Gastrocnemius medialis (tissue), 4 donors: Measurements from ENCODE around the gene UROS. TPM values are rescaled to one million over a fixed set of nuclear protein-coding genes. Genes with fewer than 3 reads are reported as not detected.

Experiments
- ATAC-seq, 2 donors: fragments of 150-250 bp; one replicate each; pipeline ENCODE4 v1.9.1; 2016
- DNase-seq, 2 donors: peaks; one replicate each; pipeline ENCODE4 v3.0.0-alpha.2; 2019
- H3K27ac ChIP-seq, 4 donors: fragments of 200-600 bp; sonication (generic); 1 replicate in 1 of 4; 2 replicates in 3 of 4; pipeline ENCODE4 v1.5.1; 2016 to 2018; ENCODE audit warnings: mild to moderate bottlenecking in 2 of 4, moderate library complexity in 1 of 4
- H3K27me3 ChIP-seq, 3 donors: fragments of 200-600 bp; sonication (generic) in 2 of 3; 1 replicate in 1 of 3; 2 replicates in 2 of 3; pipeline versions ENCODE4 v1.5.1 to v1.6.0; 2016 to 2019; ENCODE audit warnings: mild to moderate bottlenecking in 1 of 3, moderate library complexity in 1 of 3
- H3K36me3 ChIP-seq, 2 donors: fragments of 200-600 bp; sonication (generic) in 1 of 2; one replicate each; pipeline ENCODE4 v1.5.1; 2017 to 2018
- H3K4me1 ChIP-seq, 2 donors: fragments of 200-600 bp; sonication (generic) in 1 of 2; one replicate each; pipeline ENCODE4 v1.5.1; 2016 to 2017; ENCODE audit warnings: mild to moderate bottlenecking in 2 of 2
- H3K4me3 ChIP-seq, 4 donors: fragments of 200-600 bp; sonication (generic) in 3 of 4; 1 replicate in 1 of 4; 2 replicates in 3 of 4; pipeline ENCODE4 v1.5.1; 2016 to 2019; ENCODE audit warnings: mild to moderate bottlenecking in 2 of 4
- H3K9me3 ChIP-seq, 3 donors: fragments of 200-600 bp; sonication (generic) in 2 of 3; 1 replicate in 1 of 3; 2 replicates in 2 of 3; pipeline ENCODE4 v1.5.1; 2016 to 2019
- POLR2A ChIP-seq, 2 donors: fragments of 450-650 bp; IDR thresholded peaks; one replicate each; pipeline ENCODE4 v1.6.1; 2017; ENCODE audit warnings: antibody characterized with exemption in 2 of 2, mild to moderate bottlenecking in 2 of 2, moderate library complexity in 2 of 2
- in situ Hi-C, 4 donors: fragments of 200-750 bp; cut with MboI; loops; one replicate each; pipeline versions ENCODE4 v1.15.0 to v1.8.0; 2017; ENCODE audit warnings: low sequenced_read_pairs in 4 of 4
- intact Hi-C: fragments of 100-400 bp; cut with DNase I; formaldehyde crosslinking; loops from one replicate; pipeline ENCODE4 v1.15.1; 2023; ENCODE audit warnings: low total_unique reads
- total RNA-seq, 4 donors: library from RNA; depleted of rRNA; stranded (reverse); fragments of >200 nt; gene quantifications; one replicate each; pipeline versions ENCODE4 v1.1.0 to v1.2.3, GENCODE V29; 2016
- TF ChIP-seq, protein P1 (sequence below), 5 experiments: fragments of 450-650 bp in 3 of 5; fragments of 200-600 bp in 2 of 5; sonication (generic) in 2 of 5; IDR thresholded peaks in 4 of 5; conservative IDR thresholded peaks in 1 of 5; 1 replicate in 4 of 5; 2 replicates in 1 of 5; pipeline ENCODE4 v1.5.1; 2016 to 2019; ENCODE audit warnings: antibody characterized with exemption in 5 of 5, mild to moderate bottlenecking in 3 of 5, moderate library complexity in 3 of 5

The UROS gene
- total RNA-seq, 4 donors from 2014 or later, result 29.1 to 78.2 (median 64.2) TPM

GRCh38 chr10:125828311-125828710, 5.3 kb upstream of the UROS start:
- no peak for ATAC-seq
- no peak for TF ChIP-seq POLR2A (IDR thresholded peaks at IDR 0.05)
- TF ChIP-seq, protein P1, sequence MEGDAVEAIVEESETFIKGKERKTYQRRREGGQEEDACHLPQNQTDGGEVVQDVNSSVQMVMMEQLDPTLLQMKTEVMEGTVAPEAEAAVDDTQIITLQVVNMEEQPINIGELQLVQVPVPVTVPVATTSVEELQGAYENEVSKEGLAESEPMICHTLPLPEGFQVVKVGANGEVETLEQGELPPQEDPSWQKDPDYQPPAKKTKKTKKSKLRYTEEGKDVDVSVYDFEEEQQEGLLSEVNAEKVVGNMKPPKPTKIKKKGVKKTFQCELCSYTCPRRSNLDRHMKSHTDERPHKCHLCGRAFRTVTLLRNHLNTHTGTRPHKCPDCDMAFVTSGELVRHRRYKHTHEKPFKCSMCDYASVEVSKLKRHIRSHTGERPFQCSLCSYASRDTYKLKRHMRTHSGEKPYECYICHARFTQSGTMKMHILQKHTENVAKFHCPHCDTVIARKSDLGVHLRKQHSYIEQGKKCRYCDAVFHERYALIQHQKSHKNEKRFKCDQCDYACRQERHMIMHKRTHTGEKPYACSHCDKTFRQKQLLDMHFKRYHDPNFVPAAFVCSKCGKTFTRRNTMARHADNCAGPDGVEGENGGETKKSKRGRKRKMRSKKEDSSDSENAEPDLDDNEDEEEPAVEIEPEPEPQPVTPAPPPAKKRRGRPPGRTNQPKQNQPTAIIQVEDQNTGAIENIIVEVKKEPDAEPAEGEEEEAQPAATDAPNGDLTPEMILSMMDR (IDR thresholded peaks at IDR 0.05 in 4 of 5, conservative IDR thresholded peaks at IDR 0.05 in 1 of 5), result no peak
- no peak for DNase-seq
- Histone ChIP-seq H3K9me3 (no peaks in the 10 kb centered on the region), H3K27ac (no peak overlapping the region), H3K4me3 (no peak overlapping the region), H3K36me3 (peaks cover 0 to 68% of the 10 kb centered on the region in 2 donors), H3K4me1 (peaks cover 22 to 25% of the 10 kb centered on the region in 2 donors), H3K27me3 (no peaks in the 10 kb centered on the region)
- intact Hi-C loops (no loop called here), in situ Hi-C loops (loop anchor here in 2 of 4 donors (10.0 kb wide), 1 partner anchor 104 kb away; no protein-coding TSS in a partner anchor)

DNA sequence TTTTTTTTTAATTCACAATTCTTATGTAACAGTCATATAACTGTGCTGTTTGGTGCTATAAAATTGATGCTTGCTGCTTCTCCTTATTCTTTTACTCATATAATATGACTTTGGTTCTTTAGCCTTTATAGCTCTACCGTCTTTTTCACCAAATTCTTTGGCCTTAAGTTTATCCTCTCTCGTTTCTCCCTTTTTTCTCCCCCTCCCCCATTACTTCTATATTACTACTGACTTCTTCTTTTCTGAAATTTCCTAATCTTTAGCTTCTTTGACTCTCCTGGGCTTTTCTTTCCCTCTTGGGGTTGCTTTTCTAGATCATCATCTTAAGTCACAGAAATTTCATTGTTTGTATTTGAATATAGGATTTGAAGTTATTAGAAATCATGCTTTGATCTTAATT, 4.1 kb upstream of the UROS start:
- in situ Hi-C loops, result loop anchor here in 2 of 4 donors (10.0 kb wide), 1 partner anchor 102 kb away; no protein-coding TSS in a partner anchor
- Histone ChIP-seq H3K9me3 (no peaks in the 10 kb centered on the region), H3K36me3 (peaks cover 0 to 56% of the 10 kb centered on the region in 2 donors), H3K27ac (no peak overlapping the region), H3K4me1 (peaks cover 25 to 30% of the 10 kb centered on the region in 2 donors), H3K27me3 (no peaks in the 10 kb centered on the region), H3K4me3 (no peak overlapping the region)
- intact Hi-C loops, result no loop called here
- DNase-seq (no peak), ATAC-seq (no peak)
- TF ChIP-seq, protein P1 (IDR thresholded peaks at IDR 0.05 in 4 of 5, conservative IDR thresholded peaks at IDR 0.05 in 1 of 5), result no peak
- TF ChIP-seq POLR2A (IDR thresholded peaks at IDR 0.05), result no peak

- Histone ChIP-seq H3K4me3 (peak overlapping the region; percentile 81 to 93 (median 82)), H3K4me1 (peaks cover 36 to 41% of the 10 kb centered on the region in 2 donors), H3K27me3 (no peaks in the 10 kb centered on the region), H3K27ac (peak overlapping the region in 2 of 4 donors; percentile 7 to 92), H3K9me3 (no peaks in the 10 kb centered on the region), H3K36me3 (peaks cover 0 to 35% of the 10 kb centered on the region in 2 donors)
- no peak for ATAC-seq
- in situ Hi-C loops (loop anchor here in 2 of 4 donors (10.0 kb wide), 1 partner anchor 100 kb away; no protein-coding TSS in a partner anchor), intact Hi-C loops (loop anchor here (5.0 kb wide), 1 partner anchor 73 kb away; the partner anchor contains the start of gene FANK1)
- no peak for DNase-seq
- TF ChIP-seq, protein P1 (IDR thresholded peaks at IDR 0.05 in 4 of 5, conservative IDR thresholded peaks at IDR 0.05 in 1 of 5), result no peak
- no peak for TF ChIP-seq POLR2A (IDR thresholded peaks at IDR 0.05)
These were observed 1.7 kb upstream of the UROS start for GRCh38 chr10:125824736-125825135.

- in situ Hi-C loops, result loop anchor here in 2 of 4 donors (10.0 kb wide), 1 partner anchor 99 kb away; no protein-coding TSS in a partner anchor
- DNase-seq (no peak), ATAC-seq (peak in 1 of 2 donors; percentile 8)
- Histone ChIP-seq H3K27me3 (no peaks in the 10 kb centered on the region), H3K4me1 (peaks cover 36 to 41% of the 10 kb centered on the region in 2 donors), H3K4me3 (peak overlapping the region; percentile 81 to 93 (median 82)), H3K9me3 (no peaks in the 10 kb centered on the region), H3K36me3 (peaks cover 0 to 25% of the 10 kb centered on the region in 2 donors), H3K27ac (peak overlapping the region; percentile 80 to 92 (median 86))
- intact Hi-C loops, result loop anchor here (2.0 to 5.0 kb wide), 2 partner anchors 74 to 105 kb away; partner anchors contain the start of genes EDRF1 and FANK1
- TF ChIP-seq POLR2A (IDR thresholded peaks at IDR 0.05), result no peak
- TF ChIP-seq, protein P1 (IDR thresholded peaks at IDR 0.05 in 4 of 5, conservative IDR thresholded peaks at IDR 0.05 in 1 of 5), result no peak
These were observed 699 bp upstream of the UROS start for GRCh38 chr10:125823663-125824251.
